Gastrocnemius medialis (tissue), 4 donors: ENCODE results near the gene TRIM37.

ENCODE experiments used
- POLR2A ChIP-seq, 2 donors: fragments of 450-650 bp; IDR thresholded peaks; one replicate each; pipeline ENCODE4 v1.6.1; 2017; ENCODE audit warnings: antibody characterized with exemption in 2 of 2, mild to moderate bottlenecking in 2 of 2, moderate library complexity in 2 of 2
- TF ChIP-seq, protein P1 (sequence below), 5 experiments: fragments of 450-650 bp in 3 of 5; fragments of 200-600 bp in 2 of 5; sonication (generic) in 2 of 5; IDR thresholded peaks in 4 of 5; conservative IDR thresholded peaks in 1 of 5; 1 replicate in 4 of 5; 2 replicates in 1 of 5; pipeline ENCODE4 v1.5.1; 2016 to 2019; ENCODE audit warnings: antibody characterized with exemption in 5 of 5, mild to moderate bottlenecking in 3 of 5, moderate library complexity in 3 of 5

DNA sequence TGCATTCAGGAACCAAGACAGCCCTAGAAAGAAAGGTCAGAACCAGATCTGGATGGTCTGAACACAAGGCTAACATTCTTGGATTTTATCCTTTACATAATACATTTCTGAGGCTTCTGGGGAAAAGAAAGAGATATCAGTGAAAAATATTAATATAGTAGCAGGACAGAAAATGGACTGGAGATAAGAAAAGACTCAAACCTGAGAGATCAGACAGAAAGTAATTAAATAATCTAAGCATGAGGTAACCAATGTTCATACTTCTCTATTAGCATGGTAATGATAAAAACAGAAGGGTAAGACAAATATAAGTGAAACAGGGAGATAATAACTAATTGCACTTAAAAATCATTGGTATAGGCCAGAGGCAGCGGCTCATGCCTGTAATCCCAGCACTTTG is 5.5 kb downstream of the TRIM37 start:
- TF ChIP-seq, protein P1, sequence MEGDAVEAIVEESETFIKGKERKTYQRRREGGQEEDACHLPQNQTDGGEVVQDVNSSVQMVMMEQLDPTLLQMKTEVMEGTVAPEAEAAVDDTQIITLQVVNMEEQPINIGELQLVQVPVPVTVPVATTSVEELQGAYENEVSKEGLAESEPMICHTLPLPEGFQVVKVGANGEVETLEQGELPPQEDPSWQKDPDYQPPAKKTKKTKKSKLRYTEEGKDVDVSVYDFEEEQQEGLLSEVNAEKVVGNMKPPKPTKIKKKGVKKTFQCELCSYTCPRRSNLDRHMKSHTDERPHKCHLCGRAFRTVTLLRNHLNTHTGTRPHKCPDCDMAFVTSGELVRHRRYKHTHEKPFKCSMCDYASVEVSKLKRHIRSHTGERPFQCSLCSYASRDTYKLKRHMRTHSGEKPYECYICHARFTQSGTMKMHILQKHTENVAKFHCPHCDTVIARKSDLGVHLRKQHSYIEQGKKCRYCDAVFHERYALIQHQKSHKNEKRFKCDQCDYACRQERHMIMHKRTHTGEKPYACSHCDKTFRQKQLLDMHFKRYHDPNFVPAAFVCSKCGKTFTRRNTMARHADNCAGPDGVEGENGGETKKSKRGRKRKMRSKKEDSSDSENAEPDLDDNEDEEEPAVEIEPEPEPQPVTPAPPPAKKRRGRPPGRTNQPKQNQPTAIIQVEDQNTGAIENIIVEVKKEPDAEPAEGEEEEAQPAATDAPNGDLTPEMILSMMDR (IDR thresholded peaks at IDR 0.05 in 4 of 5, conservative IDR thresholded peaks at IDR 0.05 in 1 of 5), result no peak
- no peak for TF ChIP-seq POLR2A (IDR thresholded peaks at IDR 0.05)
